ENCODE results near the gene PSTK.

The PSTK gene

GRCh38 chr10:122990278-122990677 lies 10.1 kb downstream of the PSTK start:
- TF ChIP-seq EZH2phosphoT487 (IDR thresholded peaks at IDR 0.05; ENCODE audit: low read depth) (no peak), CTCF (IDR thresholded peaks at IDR 0.05; ENCODE audit: low read depth, low read length) (no peak)
- Histone ChIP-seq H3K4me1 (ENCODE audit: low read length) (no peaks in the 10 kb centered on the region), H3K79me2 (ENCODE audit: low read length) (no peaks in the 10 kb centered on the region), H3K27me3 (ENCODE audit: low read depth, low read length) (no peaks in the 10 kb centered on the region), H4K20me1 (ENCODE audit: insufficient read depth, low read length) (no peaks in the 10 kb centered on the region), H3K4me3 (ENCODE audit: low read length) (no peak overlapping the region), H3K4me2 (ENCODE audit: low read length) (no peak overlapping the region), H3K36me3 (replicated peaks; ENCODE audit: low read depth, low read length) (peaks cover 7% of the 10 kb centered on the region), H3K27ac (ENCODE audit: low read length) (no peak overlapping the region), H2AFZ (ENCODE audit: low read depth, low read length) (no peak overlapping the region), H3K9me3 (ENCODE audit: insufficient read depth, low read length) (no peaks in the 10 kb centered on the region), H3K9ac (ENCODE audit: low read length) (no peak overlapping the region)

GRCh38 chr10:122992031-122992585 lies 11.9 kb downstream of the PSTK start:
- no peak for TF ChIP-seq EZH2phosphoT487 (IDR thresholded peaks at IDR 0.05; ENCODE audit: low read depth)
- no peak for TF ChIP-seq CTCF (IDR thresholded peaks at IDR 0.05; ENCODE audit: low read depth, low read length)
- Histone ChIP-seq H3K36me3 (replicated peaks; ENCODE audit: low read depth, low read length) (peaks cover 9% of the 10 kb centered on the region), H3K9ac (ENCODE audit: low read length) (no peak overlapping the region)

GRCh38 chr10:122993797-122994336 lies 13.7 kb downstream of the PSTK start:
- Histone ChIP-seq H3K9me3 (ENCODE audit: insufficient read depth, low read length) (no peaks in the 10 kb centered on the region), H3K79me2 (ENCODE audit: low read length) (peaks cover under 1% of the 10 kb centered on the region; the same call in 1 of the 2 replicates), H4K20me1 (ENCODE audit: insufficient read depth, low read length) (no peaks in the 10 kb centered on the region), H3K27me3 (ENCODE audit: low read depth, low read length) (no peaks in the 10 kb centered on the region), H3K4me3 (ENCODE audit: low read length) (no peak overlapping the region), H3K4me2 (ENCODE audit: low read length) (no peak overlapping the region), H3K36me3 (replicated peaks; ENCODE audit: low read depth, low read length) (peaks cover 9% of the 10 kb centered on the region), H3K4me1 (ENCODE audit: low read length) (no peaks in the 10 kb centered on the region), H3K27ac (ENCODE audit: low read length) (no peak overlapping the region), H2AFZ (ENCODE audit: low read depth, low read length) (no peak overlapping the region), H3K9ac (ENCODE audit: low read length) (no peak overlapping the region)
- TF ChIP-seq EZH2phosphoT487 (IDR thresholded peaks at IDR 0.05; ENCODE audit: low read depth) (no peak), CTCF (IDR thresholded peaks at IDR 0.05; ENCODE audit: low read depth, low read length) (no peak)

More at GRCh38 chr10:122992031-122992585, 11.9 kb downstream of the PSTK start:
- Histone ChIP-seq H3K79me2 (ENCODE audit: low read length) (no peaks in the 10 kb centered on the region), H3K9me3 (ENCODE audit: insufficient read depth, low read length) (no peaks in the 10 kb centered on the region), H3K4me1 (ENCODE audit: low read length) (no peaks in the 10 kb centered on the region), H3K27me3 (ENCODE audit: low read depth, low read length) (no peaks in the 10 kb centered on the region), H2AFZ (ENCODE audit: low read depth, low read length) (no peak overlapping the region), H4K20me1 (ENCODE audit: insufficient read depth, low read length) (no peaks in the 10 kb centered on the region), H3K4me3 (ENCODE audit: low read length) (no peak overlapping the region), H3K27ac (ENCODE audit: low read length) (no peak overlapping the region), H3K4me2 (ENCODE audit: low read length) (no peak overlapping the region)

- no peak overlapping the region for H3K4me3 ChIP-seq (ENCODE audit: low read length)
- 0 out of 2 replicates have a peak, but pooled peaks cover 2% of the 10 kb centered on the region for H4K20me1 ChIP-seq (ENCODE audit: insufficient read depth, low read length)
- H3K9ac ChIP-seq (ENCODE audit: low read length) = no peak overlapping the region
- TF ChIP-seq CTCF (IDR thresholded peaks at IDR 0.05; ENCODE audit: low read depth, low read length) (no peak), EZH2phosphoT487 (IDR thresholded peaks at IDR 0.05; ENCODE audit: low read depth) (no peak)
- H3K36me3 ChIP-seq (replicated peaks; ENCODE audit: low read depth, low read length) = peaks cover 9% of the 10 kb centered on the region
- peaks cover 12% of the 10 kb centered on the region for H3K79me2 ChIP-seq (ENCODE audit: low read length)
- no peaks in the 10 kb centered on the region for H3K4me1 ChIP-seq (ENCODE audit: low read length)
- H3K27ac ChIP-seq (ENCODE audit: low read length) = no peak overlapping the region
- H3K27me3 ChIP-seq (ENCODE audit: low read depth, low read length) = no peaks in the 10 kb centered on the region
- no peaks in the 10 kb centered on the region for H3K9me3 ChIP-seq (ENCODE audit: insufficient read depth, low read length)
- no peak overlapping the region for H3K4me2 ChIP-seq (ENCODE audit: low read length)
- no peak overlapping the region for H2AFZ ChIP-seq (ENCODE audit: low read depth, low read length)
Observed at GRCh38 chr10:122995936-122996335, 15.7 kb downstream of the PSTK start.

Data from OCI-LY3 (cell line).